ENCODE measurements around the gene LDHD.
"Not testable (repeated sequence)": the region's sequence is repeated elsewhere in the genome, so short reads cannot be mapped to it uniquely, and the experiment has no call there.

Gene LDHD

DNA sequence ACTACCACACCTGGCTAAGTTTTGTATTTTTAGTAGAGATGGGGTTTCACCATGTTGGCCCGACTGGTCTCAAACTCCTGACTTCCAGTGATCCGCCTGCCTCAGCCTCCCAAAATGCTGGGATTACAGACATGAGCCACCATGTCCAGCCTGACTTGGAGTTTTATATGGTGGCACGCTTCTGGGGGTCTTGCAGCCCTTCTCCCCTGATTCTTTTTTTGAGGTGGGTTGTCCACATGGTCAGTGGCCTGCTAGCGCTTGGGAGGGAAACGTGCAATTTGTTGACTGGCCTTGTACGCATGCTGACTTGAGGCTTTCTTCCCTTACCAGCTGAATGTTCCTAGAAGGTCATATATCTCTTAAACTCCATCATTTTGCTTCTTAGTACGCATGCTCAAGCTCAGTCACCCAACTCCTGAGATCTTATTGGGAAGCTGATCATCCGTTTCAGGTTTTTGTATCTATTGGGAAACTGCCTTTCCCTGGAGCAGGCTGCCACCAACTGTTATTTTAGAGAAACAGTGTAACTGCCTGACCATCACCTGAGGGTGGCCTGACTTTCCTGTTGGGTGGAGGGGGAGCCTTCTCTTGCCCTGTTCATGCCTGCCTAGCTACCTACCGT lies 13.7 kb upstream of the LDHD start:
- Histone ChIP-seq H3K4me2 (ENCODE audit: low read length) (no peak overlapping the region), H3K4me1 (ENCODE audit: control insufficient read depth, insufficient read depth, low read length) (no peaks in the 10 kb centered on the region), H3K27me3 (ENCODE audit: control insufficient read depth, insufficient read depth, low read length) (peaks cover 3% of the 10 kb centered on the region), H3K4me3 (ENCODE audit: low read length) (no peak overlapping the region), H3K36me3 (ENCODE audit: insufficient read depth, low read length) (no peaks in the 10 kb centered on the region), H3K9ac (ENCODE audit: low read depth, low read length) (no peak overlapping the region), H3K9me3 (replicated peaks; ENCODE audit: low read length) (no peaks in the 10 kb centered on the region)

DNA sequence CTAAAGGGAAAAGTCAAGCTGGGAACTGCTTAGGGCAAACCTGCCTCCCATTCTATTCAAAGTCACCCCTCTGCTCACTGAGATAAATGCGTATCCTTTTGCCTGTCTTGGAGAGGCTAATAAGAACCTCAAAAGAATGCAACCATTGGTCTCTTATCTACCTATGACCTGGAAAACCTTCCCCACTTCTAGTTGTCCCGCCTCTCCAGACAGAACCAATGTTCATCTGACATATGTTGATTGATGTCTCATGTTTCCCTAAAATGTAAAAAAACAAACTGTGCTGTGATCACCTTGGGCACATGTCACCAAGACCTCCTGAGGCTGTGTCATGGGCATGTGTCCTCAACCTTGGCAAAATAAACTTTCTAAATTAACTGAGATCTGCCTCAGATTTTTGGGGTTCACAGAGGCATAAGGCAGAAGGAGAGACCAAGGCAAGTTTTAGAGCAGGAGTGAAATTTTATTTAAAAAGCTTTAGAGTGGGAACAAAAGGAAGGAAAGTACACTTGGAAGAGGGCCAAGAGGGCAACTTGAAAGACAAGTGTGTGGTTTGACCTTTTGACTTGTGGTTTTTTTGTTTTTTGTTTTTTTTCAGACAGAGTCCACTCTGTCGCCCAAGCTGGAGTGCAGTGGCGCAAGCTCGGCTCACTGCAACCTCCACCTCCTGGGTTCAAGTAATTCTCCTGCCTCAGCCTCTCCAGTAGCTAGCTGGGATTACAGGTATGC lies 13.0 kb upstream of the LDHD start:
- H3K36me3 ChIP-seq (ENCODE audit: insufficient read depth, low read length); H3K4me2 ChIP-seq (ENCODE audit: low read length); H3K27me3 ChIP-seq (ENCODE audit: control insufficient read depth, insufficient read depth, low read length); H3K9ac ChIP-seq (ENCODE audit: low read depth, low read length); H3K4me3 ChIP-seq (ENCODE audit: low read length); H3K4me1 ChIP-seq (ENCODE audit: control insufficient read depth, insufficient read depth, low read length); H3K9me3 ChIP-seq (replicated peaks; ENCODE audit: low read length): not testable (repeated sequence)

DNA sequence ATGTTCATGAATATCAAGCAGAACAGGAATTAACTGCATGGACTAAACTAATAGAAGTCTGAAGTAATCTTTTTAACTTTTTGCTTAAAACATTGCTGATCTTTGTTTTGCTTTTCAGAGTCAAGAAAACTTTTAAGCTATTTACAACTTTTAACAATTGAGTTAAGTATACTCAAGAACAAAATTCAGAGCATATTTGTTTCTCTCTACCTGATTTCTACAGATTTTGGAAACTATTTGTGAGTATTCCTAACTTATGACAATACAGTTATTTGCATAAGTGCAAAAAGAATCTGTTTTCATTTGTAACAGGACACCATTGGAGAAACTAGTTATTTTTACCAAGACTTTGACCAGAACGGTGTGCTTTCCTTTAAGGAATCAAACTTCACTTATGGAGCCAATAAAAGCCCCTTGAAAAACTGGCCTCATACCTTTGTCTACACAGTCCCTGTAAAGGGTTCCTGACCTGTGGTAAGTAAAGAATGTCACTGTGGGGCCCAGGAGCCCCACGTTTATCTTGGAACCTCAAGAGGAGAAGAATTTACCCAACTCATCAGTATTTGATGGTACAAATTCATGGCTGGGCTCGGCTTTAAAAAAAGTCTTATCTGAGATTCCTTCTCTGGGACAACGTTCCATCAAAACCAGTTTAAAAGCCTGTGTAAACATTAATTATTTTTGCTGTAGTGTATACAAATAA lies 11.3 kb upstream of the LDHD start:
- peaks cover 3% of the 10 kb centered on the region for H3K27me3 ChIP-seq (ENCODE audit: control insufficient read depth, insufficient read depth, low read length)
- H3K4me2 ChIP-seq (ENCODE audit: low read length) = no peak overlapping the region
- no peaks in the 10 kb centered on the region for H3K36me3 ChIP-seq (ENCODE audit: insufficient read depth, low read length)
- H3K4me1 ChIP-seq (ENCODE audit: control insufficient read depth, insufficient read depth, low read length) = no peaks in the 10 kb centered on the region
- no peaks in the 10 kb centered on the region for H3K9me3 ChIP-seq (replicated peaks; ENCODE audit: low read length)
- no peak overlapping the region for H3K4me3 ChIP-seq (ENCODE audit: low read length)
- H3K9ac ChIP-seq (ENCODE audit: low read depth, low read length) = no peak overlapping the region

DNA sequence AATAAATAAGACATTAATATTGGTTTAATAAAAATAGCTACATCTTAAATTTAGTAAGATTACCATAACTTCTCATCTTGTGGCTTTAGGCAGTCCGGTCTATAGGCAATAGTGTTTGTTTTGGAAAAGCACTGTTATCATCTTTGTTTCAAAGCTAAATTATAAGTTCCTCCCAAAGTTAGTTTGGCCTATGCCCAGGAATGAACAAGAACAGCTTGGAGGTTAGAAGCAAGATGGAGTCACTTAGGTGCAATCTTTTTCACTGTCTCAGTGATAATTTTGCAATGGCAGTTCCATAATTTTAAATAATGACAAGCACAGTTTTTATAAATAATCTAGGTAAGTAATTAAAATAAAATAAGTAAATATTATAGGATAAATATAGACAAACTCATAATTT lies 6.0 kb upstream of the LDHD start:
- Histone ChIP-seq H3K4me2 (ENCODE audit: low read length) (no peak overlapping the region), H3K4me3 (ENCODE audit: low read length) (no peak overlapping the region), H3K9me3 (replicated peaks; ENCODE audit: low read length) (peaks cover 5% of the 10 kb centered on the region), H3K9ac (ENCODE audit: low read depth, low read length) (no peak overlapping the region), H3K27me3 (ENCODE audit: control insufficient read depth, insufficient read depth, low read length) (peaks cover 3% of the 10 kb centered on the region), H3K36me3 (ENCODE audit: insufficient read depth, low read length) (no peaks in the 10 kb centered on the region), H3K4me1 (ENCODE audit: control insufficient read depth, insufficient read depth, low read length) (no peaks in the 10 kb centered on the region)

DNA sequence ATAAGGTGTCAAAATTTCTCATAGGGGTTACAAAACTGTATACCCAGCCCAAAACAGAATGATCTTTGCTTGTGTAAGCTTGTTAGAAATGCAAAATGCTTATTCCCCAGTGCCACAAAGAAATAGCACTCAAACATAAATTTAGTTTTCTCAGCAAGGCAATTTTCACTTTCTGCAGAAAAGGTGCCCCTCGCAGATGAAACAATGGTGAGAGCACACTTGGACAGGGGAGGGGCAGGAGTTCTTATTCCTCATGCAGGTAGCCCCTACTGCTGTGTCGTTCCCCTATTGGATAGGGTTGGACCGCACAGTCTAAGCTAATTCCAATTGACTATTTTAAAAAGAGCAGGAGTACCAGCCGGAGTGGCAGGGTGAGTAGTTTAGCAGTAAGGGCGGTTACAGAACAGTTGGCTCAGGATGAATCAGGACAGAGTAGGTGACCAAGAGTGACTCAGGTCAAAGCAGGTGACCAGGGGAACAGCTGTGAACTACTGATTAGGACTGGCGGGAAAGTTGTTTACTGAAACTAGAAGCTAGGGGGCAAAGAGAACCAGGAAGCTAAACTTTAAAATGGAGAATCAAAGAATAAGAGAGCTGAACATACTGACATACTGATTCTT lies 5.5 kb upstream of the LDHD start:
- no peak overlapping the region for H3K9ac ChIP-seq (ENCODE audit: low read depth, low read length)
- H3K36me3 ChIP-seq (ENCODE audit: insufficient read depth, low read length) = no peaks in the 10 kb centered on the region
- no peak overlapping the region for H3K4me2 ChIP-seq (ENCODE audit: low read length)
- peaks cover 3% of the 10 kb centered on the region for H3K27me3 ChIP-seq (ENCODE audit: control insufficient read depth, insufficient read depth, low read length)
- no peaks in the 10 kb centered on the region for H3K4me1 ChIP-seq (ENCODE audit: control insufficient read depth, insufficient read depth, low read length)
- H3K4me3 ChIP-seq (ENCODE audit: low read length) = no peak overlapping the region
- peaks cover 5% of the 10 kb centered on the region for H3K9me3 ChIP-seq (replicated peaks; ENCODE audit: low read length)

DNA sequence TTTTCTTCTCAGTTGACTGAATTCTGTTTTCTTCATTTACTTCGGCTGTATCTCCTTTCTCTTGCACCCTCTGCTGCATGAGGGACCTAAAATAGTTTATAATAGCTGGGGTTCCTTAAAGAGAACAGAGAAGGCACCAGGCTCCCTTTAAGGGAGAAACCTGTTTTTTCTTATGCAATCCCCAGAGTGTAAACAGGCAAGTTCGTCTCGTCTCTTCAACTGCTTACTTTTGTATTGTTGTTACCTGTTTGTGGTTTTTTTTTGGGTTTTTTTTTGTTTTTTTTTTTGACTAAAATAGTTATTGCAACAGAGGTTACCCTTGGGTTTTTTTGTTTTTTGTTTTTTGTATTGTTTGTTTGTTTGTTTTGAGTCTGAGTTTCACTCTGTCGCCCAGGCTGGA lies 3.7 kb upstream of the LDHD start:
- H3K4me3 ChIP-seq (ENCODE audit: low read length) = no peak overlapping the region

DNA sequence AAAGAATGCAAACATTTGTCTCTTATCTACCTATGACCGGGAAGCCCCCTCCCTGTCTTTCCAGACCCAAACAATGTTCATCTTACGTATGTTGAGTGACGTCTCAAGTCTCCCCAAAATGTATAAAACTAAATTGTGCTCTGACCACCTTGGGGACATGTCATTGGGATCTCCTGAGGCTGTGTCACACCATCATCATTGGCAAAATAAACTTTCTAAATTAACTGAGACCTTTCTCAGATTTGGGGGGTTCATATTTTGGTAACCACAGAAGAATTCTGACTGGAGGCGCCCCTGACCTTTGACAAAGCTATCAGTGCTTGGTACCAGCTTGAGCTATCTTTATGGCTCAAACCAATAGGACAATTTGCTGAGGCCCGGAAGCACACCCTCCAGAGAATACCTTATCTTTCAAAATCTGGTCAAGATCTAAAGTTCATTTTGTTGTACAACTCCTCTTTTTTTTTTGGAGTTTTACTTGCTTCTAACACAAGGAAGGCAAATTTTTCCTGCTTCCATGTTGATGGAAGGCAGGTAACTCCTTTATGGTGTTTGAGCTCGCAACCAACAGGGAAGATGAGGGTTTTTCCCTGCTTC lies 2.5 kb upstream of the LDHD start:
- no peak overlapping the region for H3K9ac ChIP-seq (ENCODE audit: low read depth, low read length)

More for the DNA sequence above, 3.7 kb upstream of the LDHD start:
- H3K27me3 ChIP-seq (ENCODE audit: control insufficient read depth, insufficient read depth, low read length) = peaks cover 3% of the 10 kb centered on the region
- peaks cover 4% of the 10 kb centered on the region for H3K4me1 ChIP-seq (ENCODE audit: control insufficient read depth, insufficient read depth, low read length)
- peaks cover 5% of the 10 kb centered on the region for H3K9me3 ChIP-seq (replicated peaks; ENCODE audit: low read length)
- no peak overlapping the region for H3K9ac ChIP-seq (ENCODE audit: low read depth, low read length)
- no peaks in the 10 kb centered on the region for H3K36me3 ChIP-seq (ENCODE audit: insufficient read depth, low read length)
- H3K4me2 ChIP-seq (ENCODE audit: low read length) = no peak overlapping the region

DNA sequence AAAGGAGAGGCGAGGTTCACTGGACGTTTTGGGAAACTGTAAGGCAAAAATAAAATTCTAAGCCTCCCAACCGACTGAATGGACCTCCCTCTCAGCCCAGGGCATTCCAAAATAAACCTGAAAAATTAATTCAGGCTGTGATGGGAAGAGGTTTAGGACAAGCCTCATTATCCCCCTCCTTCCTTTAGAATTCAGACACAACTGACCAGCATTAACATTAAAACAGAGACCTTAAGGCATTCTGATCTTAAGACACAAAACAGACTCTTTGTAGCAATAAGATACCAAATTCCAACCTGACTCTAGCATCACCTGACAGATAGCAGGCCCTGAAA lies 298 bp upstream of the LDHD start:
- Histone ChIP-seq H3K4me3 (ENCODE audit: low read length) (no peak overlapping the region), H3K4me1 (ENCODE audit: control insufficient read depth, insufficient read depth, low read length) (peaks cover 4% of the 10 kb centered on the region), H3K36me3 (ENCODE audit: insufficient read depth, low read length) (no peaks in the 10 kb centered on the region), H3K27me3 (ENCODE audit: control insufficient read depth, insufficient read depth, low read length) (peaks cover 3% of the 10 kb centered on the region), H3K9me3 (replicated peaks; ENCODE audit: low read length) (peaks cover under 1% of the 10 kb centered on the region), H3K9ac (ENCODE audit: low read depth, low read length) (no peak overlapping the region), H3K4me2 (ENCODE audit: low read length) (no peak overlapping the region)

More for the DNA sequence above, 2.5 kb upstream of the LDHD start:
- H3K4me1 ChIP-seq (ENCODE audit: control insufficient read depth, insufficient read depth, low read length) = peaks cover 4% of the 10 kb centered on the region
- no peak overlapping the region for H3K4me3 ChIP-seq (ENCODE audit: low read length)
- H3K4me2 ChIP-seq (ENCODE audit: low read length) = no peak overlapping the region
- peaks cover 5% of the 10 kb centered on the region for H3K9me3 ChIP-seq (replicated peaks; ENCODE audit: low read length)
- peaks cover 3% of the 10 kb centered on the region for H3K27me3 ChIP-seq (ENCODE audit: control insufficient read depth, insufficient read depth, low read length)
- H3K36me3 ChIP-seq (ENCODE audit: insufficient read depth, low read length) = no peaks in the 10 kb centered on the region

DNA sequence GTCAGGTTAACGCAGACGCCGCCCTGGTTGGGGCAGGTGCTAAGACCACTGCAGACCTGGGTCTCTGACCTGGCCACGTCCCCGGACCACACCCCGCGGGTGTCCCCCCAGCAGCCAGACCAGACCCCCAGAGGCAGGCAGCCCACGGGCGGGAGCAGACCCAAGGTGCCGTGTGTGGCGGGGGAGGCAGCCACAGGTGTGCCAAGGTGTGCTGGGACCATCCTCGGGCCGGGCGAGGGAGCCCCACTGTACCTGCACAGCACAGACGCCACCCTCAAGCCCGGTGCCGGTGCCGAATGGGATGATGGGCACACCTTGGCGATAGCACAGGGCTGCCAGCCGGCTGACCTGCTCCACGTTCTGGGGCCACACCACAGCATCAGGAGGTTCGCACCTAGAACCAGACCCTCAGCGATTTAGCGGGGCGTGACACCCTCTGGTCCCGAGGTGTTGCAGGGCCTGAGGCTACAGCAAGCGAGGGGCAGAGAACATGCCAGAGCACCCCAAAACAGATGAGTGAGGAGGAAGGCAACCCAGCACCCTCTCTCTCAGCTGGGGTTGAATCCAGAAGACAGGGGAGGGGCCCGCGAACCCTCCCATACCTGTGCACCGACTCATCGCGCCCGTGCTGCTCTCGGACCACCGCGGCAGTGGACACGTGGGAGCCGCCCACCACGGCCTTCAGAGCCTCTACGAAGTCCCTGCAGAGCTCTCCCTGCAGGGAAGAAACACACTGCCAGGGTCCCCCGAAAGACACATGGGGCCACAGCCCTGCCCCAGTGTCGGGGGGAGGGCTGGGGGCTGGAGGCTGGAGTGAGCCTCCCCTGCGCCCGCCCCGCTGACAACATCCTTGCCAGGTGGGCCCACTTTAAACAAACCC lies 1.4 kb downstream of the LDHD start:
- Histone ChIP-seq H3K4me1 (ENCODE audit: control insufficient read depth, insufficient read depth, low read length) (peaks cover 18% of the 10 kb centered on the region), H3K27me3 (ENCODE audit: control insufficient read depth, insufficient read depth, low read length) (peaks cover 3% of the 10 kb centered on the region), H3K9ac (ENCODE audit: low read depth, low read length) (no peak overlapping the region), H3K4me3 (ENCODE audit: low read length) (no peak overlapping the region), H3K36me3 (ENCODE audit: insufficient read depth, low read length) (no peaks in the 10 kb centered on the region), H3K4me2 (ENCODE audit: low read length) (no peak overlapping the region), H3K9me3 (replicated peaks; ENCODE audit: low read length) (no peaks in the 10 kb centered on the region)

DNA sequence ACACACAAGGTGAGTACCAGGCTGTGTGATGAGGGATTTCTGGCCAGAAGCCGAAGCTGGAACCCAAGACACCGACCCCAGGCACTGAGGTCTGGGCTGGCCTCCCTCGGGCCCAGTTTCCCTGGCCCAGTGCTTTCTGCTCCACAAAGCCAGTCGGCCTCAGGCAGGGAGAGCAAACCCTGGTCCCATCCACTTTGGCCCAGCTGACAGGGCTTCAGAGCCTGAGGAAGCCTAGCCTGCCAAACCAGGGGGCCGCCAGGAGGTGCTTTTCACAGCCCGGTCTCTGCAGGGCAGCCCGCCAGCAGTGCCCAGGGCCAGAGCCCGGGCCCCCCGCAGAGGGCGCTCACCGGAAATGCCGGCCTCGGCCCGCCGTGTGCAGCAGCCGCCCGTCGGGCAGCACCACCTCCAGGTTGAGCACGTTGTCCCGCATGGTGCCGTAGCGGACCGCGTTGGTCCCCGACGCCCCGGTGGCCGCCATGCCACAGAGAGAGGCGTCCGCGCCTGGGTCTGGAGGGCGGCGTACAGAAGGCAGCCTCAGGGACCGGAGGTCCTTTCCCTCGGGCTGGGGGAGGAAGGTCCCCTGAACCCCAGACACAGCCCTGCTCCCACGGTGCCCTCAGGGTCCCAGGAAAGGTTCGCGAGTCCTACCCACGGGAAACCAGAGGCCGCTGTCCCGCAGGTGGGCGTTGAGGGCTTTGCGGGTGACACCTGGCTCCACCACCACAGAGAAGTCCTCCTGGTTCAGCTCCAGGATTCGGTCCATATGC lies 2.2 kb downstream of the LDHD start:
- Histone ChIP-seq H3K4me2 (ENCODE audit: low read length) (no peak overlapping the region), H3K4me1 (ENCODE audit: control insufficient read depth, insufficient read depth, low read length) (peaks cover 27% of the 10 kb centered on the region), H3K36me3 (ENCODE audit: insufficient read depth, low read length) (no peaks in the 10 kb centered on the region), H3K27me3 (ENCODE audit: control insufficient read depth, insufficient read depth, low read length) (peaks cover 3% of the 10 kb centered on the region), H3K4me3 (ENCODE audit: low read length) (no peak overlapping the region), H3K9ac (ENCODE audit: low read depth, low read length) (no peak overlapping the region), H3K9me3 (replicated peaks; ENCODE audit: low read length) (no peaks in the 10 kb centered on the region)
